Thyroid gland (tissue), 4 donors: ENCODE data around the gene TUNAR. TPM values are rescaled to one million over a fixed set of nuclear protein-coding genes. Genes with fewer than 3 reads are reported as not detected.

Source experiments
- DNase-seq, 2 donors: peaks; one replicate each; pipeline ENCODE4 v3.0.0-alpha.2; 2019
- H3K27ac ChIP-seq, 3 donors: fragments of 200-600 bp; sonication (generic); 1 replicate in 2 of 3; 2 replicates in 1 of 3; pipeline ENCODE4 v1.5.1; 2016 to 2019; ENCODE audit warnings: mild to moderate bottlenecking in 1 of 3, moderate library complexity in 1 of 3
- H3K27me3 ChIP-seq: fragments of 200-600 bp; sonication (generic); one replicate; pipeline ENCODE4 v1.5.1; 2019
- H3K36me3 ChIP-seq, 2 donors: fragments of 200-600 bp; sonication (generic); one replicate each; pipeline ENCODE4 v1.5.1; 2016 to 2019
- H3K4me1 ChIP-seq, 2 donors: fragments of 200-600 bp; sonication (generic); one replicate each; pipeline ENCODE4 v1.5.1; 2017 to 2019
- H3K4me3 ChIP-seq, 3 donors: fragments of 200-600 bp; sonication (generic); replicated peaks in 1 of 3; 1 replicate in 2 of 3; 2 replicates in 1 of 3; pipeline ENCODE4 v1.5.1; 2016; ENCODE audit warnings: mild to moderate bottlenecking in 1 of 3
- H3K9me3 ChIP-seq: fragments of 200-600 bp; sonication (generic); one replicate; pipeline ENCODE4 v1.5.1; 2017
- CTCF ChIP-seq, 6 experiments: fragments of 200-600 bp in 3 of 6; fragments of 450-650 bp in 3 of 6; sonication (generic) in 3 of 6; IDR thresholded peaks; one replicate each; pipeline ENCODE4 v1.5.1; 2016 to 2019; ENCODE audit warnings: antibody characterized with exemption in 6 of 6, mild to moderate bottlenecking in 2 of 6, inconsistent platforms in 1 of 6, moderate library complexity in 1 of 6
- POLR2A ChIP-seq, 2 donors: fragments of 450-650 bp; IDR thresholded peaks; one replicate each; pipeline ENCODE4 v1.6.1; 2017; ENCODE audit warnings: antibody characterized with exemption in 2 of 2, mild to moderate bottlenecking in 2 of 2, moderate library complexity in 1 of 2
- WGBS, 2 donors: methylation state at CpG; one replicate each; pipeline ENCODE4 v1.1.5; 2017; 5-methylcytosine and 5-hydroxymethylcytosine counted together
- intact Hi-C: fragments of 100-400 bp; cut with DNase I; formaldehyde crosslinking; loops from one replicate; pipeline ENCODE4 v1.15.1; 2023
- total RNA-seq, 4 donors: library from RNA; depleted of rRNA; stranded (reverse); fragments of >200 nt; gene quantifications; one replicate each; pipeline ENCODE4 v1.2.3, GENCODE V29; 2016

TUNAR gene
- total RNA-seq, 4 donors from 2014 or later: 0.44 TPM; not detected in 3

GRCh38 chr14:95855606-95856005, 21.0 kb upstream of the TUNAR start:
- no peaks in the 10 kb centered on the region for H3K9me3 ChIP-seq
- TF ChIP-seq CTCF (IDR thresholded peaks at IDR 0.05) (no peak), POLR2A (IDR thresholded peaks at IDR 0.05) (no peak)
- no peak overlapping the region for H3K4me3 ChIP-seq
- 83 to 87% methylated on average over 4 of the region's 4 CpGs for WGBS, 2 donors
- no peak for DNase-seq
- H3K27me3 ChIP-seq: no peaks in the 10 kb centered on the region
- intact Hi-C loops: no loop called here
- H3K36me3 ChIP-seq: no peaks in the 10 kb centered on the region
- no peaks in the 10 kb centered on the region for H3K4me1 ChIP-seq
- H3K27ac ChIP-seq: no peak overlapping the region

- intact Hi-C loops: no loop called here
- WGBS, 2 donors: 79 to 87% methylated on average over 2 of the region's 2 CpGs
- no peaks in the 10 kb centered on the region for H3K4me1 ChIP-seq
Observed at GRCh38 chr14:95857275-95857674, 19.4 kb upstream of the TUNAR start.

GRCh38 chr14:95858893-95859292, 17.7 kb upstream of the TUNAR start:
- intact Hi-C loops: no loop called here
- no peak for DNase-seq
- no peak overlapping the region for H3K4me3 ChIP-seq
- no peaks in the 10 kb centered on the region for H3K27me3 ChIP-seq
- no peaks in the 10 kb centered on the region for H3K9me3 ChIP-seq
- no peaks in the 10 kb centered on the region for H3K4me1 ChIP-seq
- no peak overlapping the region for H3K27ac ChIP-seq
- 72 to 81% methylated on average over 4 of the region's 4 CpGs for WGBS, 2 donors
- no peak for TF ChIP-seq CTCF (IDR thresholded peaks at IDR 0.05)
- TF ChIP-seq POLR2A (IDR thresholded peaks at IDR 0.05): no peak
- H3K36me3 ChIP-seq: no peaks in the 10 kb centered on the region

More at GRCh38 chr14:95857275-95857674, 19.4 kb upstream of the TUNAR start:
- Histone ChIP-seq H3K36me3 (no peaks in the 10 kb centered on the region), H3K27ac (no peak overlapping the region), H3K4me3 (no peak overlapping the region), H3K9me3 (no peaks in the 10 kb centered on the region), H3K27me3 (no peaks in the 10 kb centered on the region)
- no peak for TF ChIP-seq CTCF (IDR thresholded peaks at IDR 0.05)
- no peak for TF ChIP-seq POLR2A (IDR thresholded peaks at IDR 0.05)
- no peak for DNase-seq

- no peaks in the 10 kb centered on the region for H3K4me1 ChIP-seq
- WGBS, 2 donors: 0 to 3% methylated on average over 3 of the region's 3 CpGs
- H3K27me3 ChIP-seq: no peaks in the 10 kb centered on the region
- no peaks in the 10 kb centered on the region for H3K9me3 ChIP-seq
- no peak overlapping the region for H3K4me3 ChIP-seq
- no peak for TF ChIP-seq POLR2A (IDR thresholded peaks at IDR 0.05)
- no peak for TF ChIP-seq CTCF (IDR thresholded peaks at IDR 0.05)
- H3K36me3 ChIP-seq: no peaks in the 10 kb centered on the region
- intact Hi-C loops: no loop called here
- H3K27ac ChIP-seq: no peak overlapping the region
- no peak for DNase-seq
Observed at GRCh38 chr14:95862243-95862642, 14.4 kb upstream of the TUNAR start.

- no peaks in the 10 kb centered on the region for H3K36me3 ChIP-seq
- intact Hi-C loops: no loop called here
Observed at GRCh38 chr14:95863295-95863694, 13.3 kb upstream of the TUNAR start.

More at GRCh38 chr14:95863295-95863694, 13.3 kb upstream of the TUNAR start:
- Histone ChIP-seq H3K4me1 (no peaks in the 10 kb centered on the region), H3K9me3 (no peaks in the 10 kb centered on the region), H3K27ac (no peak overlapping the region), H3K4me3 (no peak overlapping the region), H3K27me3 (no peaks in the 10 kb centered on the region)
- no peak for DNase-seq
- 77 to 88% methylated on average over 4 of the region's 4 CpGs for WGBS, 2 donors
- TF ChIP-seq POLR2A (IDR thresholded peaks at IDR 0.05): no peak
- no peak for TF ChIP-seq CTCF (IDR thresholded peaks at IDR 0.05)
